SU-DHL-6 (cell line): ENCODE measurements around the gene KRT15.

Experiments
- H2AFZ ChIP-seq: fragments of 200-600 bp; sonication (generic); 2 replicates; pipeline ENCODE4 v1.6.1; 2014; ENCODE audit warnings: low read depth, mild to moderate bottlenecking, moderate library complexity, mixed read lengths, antibody characterized with exemption, low read length; ENCODE audit not compliant: severe bottlenecking
- H3F3A ChIP-seq: fragments of 200-600 bp; shearing (Covaris generic); 2 replicates; pipeline ENCODE4 v1.6.0; 2016; ENCODE audit warnings: antibody characterized with exemption, mild to moderate bottlenecking; ENCODE audit not compliant: insufficient read depth
- H3K27ac ChIP-seq: fragments of 200-600 bp; sonication (generic); 2 replicates; pipeline ENCODE4 v1.5.1; 2016; ENCODE audit warnings: low read depth, mild to moderate bottlenecking, low read length, moderate library complexity, mixed read lengths
- H3K27me3 ChIP-seq: fragments of 200-600 bp; sonication (generic), shearing (Covaris generic); 2 replicates; pipeline ENCODE4 v1.6.0; 2014; ENCODE audit warnings: mild to moderate bottlenecking, low read length
- H3K36me3 ChIP-seq: fragments of 200-600 bp; sonication (generic); 2 replicates; pipeline ENCODE4 v1.6.1; 2014; ENCODE audit warnings: mild to moderate bottlenecking, low read length, mixed read lengths
- H3K4me2 ChIP-seq: fragments of 300-600, 200-600 bp; shearing (Covaris generic), sonication (generic); 2 replicates; pipeline ENCODE4 v1.6.0; 2014; ENCODE audit warnings: low read length, low read depth, mild to moderate bottlenecking; ENCODE audit not compliant: poor library complexity, severe bottlenecking
- H3K4me3 ChIP-seq: fragments of 200-600 bp; sonication (generic); 2 replicates; pipeline ENCODE4 v1.5.1; 2014; ENCODE audit warnings: antibody characterized with exemption, low read length, mild to moderate bottlenecking, mixed read lengths; ENCODE audit not compliant: insufficient read depth, poor library complexity, severe bottlenecking
- H3K79me2 ChIP-seq: fragments of 200-600 bp; sonication (generic); 2 replicates; pipeline ENCODE4 v1.6.1; 2014; ENCODE audit warnings: mild to moderate bottlenecking, low read length, moderate library complexity; ENCODE audit not compliant: insufficient read depth
- H3K9ac ChIP-seq: fragments of 200-600 bp; sonication (generic); 2 replicates; pipeline ENCODE4 v1.7.0; 2014; ENCODE audit warnings: mild to moderate bottlenecking, low read length
- H3K9me2 ChIP-seq: fragments of 200-600 bp; sonication (generic); replicated peaks from 2 replicates; pipeline ENCODE4 v1.6.1; 2014; ENCODE audit warnings: low read length; ENCODE audit not compliant: insufficient read depth
- H3K9me3 ChIP-seq: fragments of 200-600 bp; sonication (generic); 2 replicates; pipeline ENCODE4 v1.6.1; 2014; ENCODE audit warnings: low read length, mixed read lengths; ENCODE audit not compliant: insufficient read depth
- H4K20me1 ChIP-seq: fragments of 200-600 bp; sonication (generic); 2 replicates; pipeline ENCODE4 v1.6.1; 2014; ENCODE audit warnings: low read depth, mild to moderate bottlenecking, antibody characterized with exemption, low read length, moderate library complexity, mixed read lengths
- CTCF ChIP-seq: fragments of 200-600 bp; sonication (generic); IDR thresholded peaks from one replicate; pipeline ENCODE4 v1.5.1; 2017; ENCODE audit warnings: antibody characterized with exemption, mild to moderate bottlenecking, low read length, moderate library complexity; ENCODE audit not compliant: insufficient read depth, poor library complexity, severe bottlenecking
- EZH2phosphoT487 ChIP-seq: fragments of 200-600 bp; sonication (generic), shearing (Covaris generic); conservative IDR thresholded peaks from 2 replicates; pipeline ENCODE4 v1.6.1; 2018; ENCODE audit warnings: mild to moderate bottlenecking, antibody characterized with exemption, low read length, moderate library complexity, mixed read lengths

Gene KRT15

DNA sequence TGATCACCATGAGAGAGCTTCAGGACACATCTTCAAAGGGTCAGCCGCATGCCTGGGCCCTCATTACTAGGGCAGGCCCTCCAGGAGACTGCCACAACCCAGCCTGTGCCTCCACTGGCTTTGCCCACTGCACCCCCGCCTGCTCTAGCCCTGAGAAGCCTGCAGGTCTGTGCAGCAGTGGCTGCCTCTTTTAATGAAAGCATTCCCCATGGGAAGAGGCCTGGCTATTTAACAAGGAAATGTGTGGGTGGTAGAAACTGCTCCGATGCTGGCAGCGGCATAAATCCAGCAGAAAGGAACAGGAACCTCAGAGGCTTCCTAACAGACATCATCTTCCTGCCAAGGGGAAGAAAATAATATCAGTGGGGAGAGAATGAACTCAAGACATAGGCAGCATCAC lies 51.1 kb downstream of the KRT15 start:
- no peaks in the 10 kb centered on the region for H3F3A ChIP-seq
- H3K9me3 ChIP-seq: no peaks in the 10 kb centered on the region
- H3K27ac ChIP-seq: no peak overlapping the region
- H3K36me3 ChIP-seq: no peaks in the 10 kb centered on the region
- no peaks in the 10 kb centered on the region for H3K27me3 ChIP-seq
- TF ChIP-seq CTCF (no peak), EZH2phosphoT487 (no peak)
- H2AFZ ChIP-seq: no peak overlapping the region
- H3K79me2 ChIP-seq: no peaks in the 10 kb centered on the region
- no peak overlapping the region for H3K4me2 ChIP-seq
- H3K9me2 ChIP-seq: no peaks in the 10 kb centered on the region
- no peaks in the 10 kb centered on the region for H4K20me1 ChIP-seq
- H3K9ac ChIP-seq: no peak overlapping the region
- no peak overlapping the region for H3K4me3 ChIP-seq

DNA sequence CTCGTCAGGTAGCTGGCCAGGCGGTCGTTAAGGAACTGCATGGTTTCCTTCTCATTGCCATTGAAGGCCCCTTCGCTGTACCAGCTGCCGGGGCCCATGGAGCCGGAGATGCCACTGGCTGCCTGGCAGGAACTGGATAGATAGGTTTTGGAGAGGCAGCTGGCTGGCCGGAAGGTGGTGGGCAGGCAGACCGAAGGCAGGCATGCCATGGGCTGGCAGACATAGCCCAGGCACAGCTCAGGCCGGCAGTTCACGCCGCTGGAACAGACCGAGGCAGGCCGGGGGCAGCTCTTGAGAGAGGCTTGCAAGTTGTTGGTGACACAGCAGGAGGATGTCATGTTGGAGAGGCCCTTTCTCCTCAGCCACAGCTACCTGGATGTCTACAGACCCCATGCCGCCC lies 51.7 kb downstream of the KRT15 start, which contains the start of gene KRT32:
Gene KRT32 (minus strand): TSS at position 399 of the 400 bp plus-strand sequence. CDS start 61 bp downstream, at position 338.
- Histone ChIP-seq H3K27me3 (no peaks in the 10 kb centered on the region), H3K9me3 (no peaks in the 10 kb centered on the region), H3K4me2 (no peak within 1 kb of the TSS), H4K20me1 (no peaks in the 10 kb centered on the region), H3K79me2 (no peaks in the 10 kb centered on the region), H3K27ac (no peak within 1 kb of the TSS), H3K4me3 (no peak within 1 kb of the TSS), H3K36me3 (no peaks in the 10 kb centered on the region), H3K9ac (no peak within 1 kb of the TSS), H2AFZ (no peak within 1 kb of the TSS), H3F3A (no peaks in the 10 kb centered on the region), H3K9me2 (no peaks in the 10 kb centered on the region)
- TF ChIP-seq EZH2phosphoT487: no peak
- no peak for TF ChIP-seq CTCF

DNA sequence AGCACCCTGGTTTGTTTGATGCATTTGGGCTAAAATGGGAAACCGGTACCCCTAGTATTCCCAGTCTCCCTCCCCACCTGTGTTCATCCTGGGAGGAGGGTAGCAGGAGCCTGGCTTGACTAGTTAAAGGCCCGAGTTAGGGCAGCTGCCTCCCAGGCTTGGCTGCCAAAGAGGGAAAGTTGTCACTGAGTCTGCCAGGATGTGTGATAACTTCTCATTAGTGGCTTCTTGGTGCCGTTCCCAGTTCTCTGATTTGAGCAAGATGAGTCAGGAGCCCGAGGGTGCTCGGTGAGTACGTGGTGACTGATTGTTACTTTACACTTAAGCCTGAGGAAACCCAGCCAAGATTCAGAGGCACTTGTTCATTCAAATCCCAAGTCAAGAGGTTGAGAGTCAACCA lies 54.0 kb downstream of the KRT15 start:
- no peak for TF ChIP-seq CTCF
- Histone ChIP-seq H3K9me2 (no peaks in the 10 kb centered on the region), H3K79me2 (no peaks in the 10 kb centered on the region), H3K9me3 (no peaks in the 10 kb centered on the region), H3K4me3 (no peak overlapping the region), H4K20me1 (no peaks in the 10 kb centered on the region), H3K36me3 (no peaks in the 10 kb centered on the region), H3K27me3 (no peaks in the 10 kb centered on the region), H3F3A (no peaks in the 10 kb centered on the region), H3K9ac (no peak overlapping the region), H3K27ac (no peak overlapping the region), H3K4me2 (no peak overlapping the region), H2AFZ (no peak overlapping the region)

- no peak overlapping the region for H2AFZ ChIP-seq
- no peaks in the 10 kb centered on the region for H3K36me3 ChIP-seq
- no peaks in the 10 kb centered on the region for H3F3A ChIP-seq
- H3K27me3 ChIP-seq: no peaks in the 10 kb centered on the region
- no peak overlapping the region for H3K4me2 ChIP-seq
- TF ChIP-seq CTCF: no peak
- TF ChIP-seq EZH2phosphoT487: no peak
- H3K9ac ChIP-seq: no peak overlapping the region
- no peak overlapping the region for H3K4me3 ChIP-seq
- no peaks in the 10 kb centered on the region for H3K79me2 ChIP-seq
- no peak overlapping the region for H3K27ac ChIP-seq
- H4K20me1 ChIP-seq: no peaks in the 10 kb centered on the region
- no peaks in the 10 kb centered on the region for H3K9me2 ChIP-seq
- H3K9me3 ChIP-seq: no peaks in the 10 kb centered on the region
These were observed 54.5 kb downstream of the KRT15 start for GRCh38 chr17:41464173-41464572.
